ENCODE measurements around the gene ZNF213.

Gene ZNF213

GRCh38 chr16:3088925-3089716, 45.7 kb upstream of the ZNF213 start:
- TF ChIP-seq CTCF (IDR thresholded peaks at IDR 0.05) (peak; percentile 66), ZFX (IDR thresholded peaks at IDR 0.05; ENCODE audit: borderline replicate concordance) (no peak)
- peak overlapping the region; percentile 58 for H3K27ac ChIP-seq

- no peak for TF ChIP-seq ZFX (IDR thresholded peaks at IDR 0.05; ENCODE audit: borderline replicate concordance)
- TF ChIP-seq CTCF (IDR thresholded peaks at IDR 0.05): no peak; the same call in 1 of the 2 replicates
- peak overlapping the region; percentile 58 for H3K27ac ChIP-seq
Observed at GRCh38 chr16:3089717-3090592, 44.9 kb upstream of the ZNF213 start.

- H3K27ac ChIP-seq: no peak overlapping the region
- TF ChIP-seq ZFX (IDR thresholded peaks at IDR 0.05; ENCODE audit: borderline replicate concordance): no peak
- no peak for TF ChIP-seq CTCF (IDR thresholded peaks at IDR 0.05)
Observed at GRCh38 chr16:3091551-3091950, 43.3 kb upstream of the ZNF213 start.

GRCh38 chr16:3092501-3092941, 42.3 kb upstream of the ZNF213 start:
- TF ChIP-seq ZFX (IDR thresholded peaks at IDR 0.05; ENCODE audit: borderline replicate concordance): no peak

GRCh38 chr16:3094289-3095027, 40.4 kb upstream of the ZNF213 start:
- H3K27ac ChIP-seq: no peak overlapping the region

More at GRCh38 chr16:3092501-3092941, 42.3 kb upstream of the ZNF213 start:
- H3K27ac ChIP-seq: no peak overlapping the region

GRCh38 chr16:3095869-3096268, 39.0 kb upstream of the ZNF213 start:
- no peak overlapping the region for H3K27ac ChIP-seq
- TF ChIP-seq ZFX (IDR thresholded peaks at IDR 0.05; ENCODE audit: borderline replicate concordance) (no peak), CTCF (IDR thresholded peaks at IDR 0.05) (peak; percentile 23; the same call in 1 of the 2 replicates)

More at GRCh38 chr16:3094289-3095027, 40.4 kb upstream of the ZNF213 start:
- TF ChIP-seq CTCF (IDR thresholded peaks at IDR 0.05) (peak; percentile 77), ZFX (IDR thresholded peaks at IDR 0.05; ENCODE audit: borderline replicate concordance) (no peak)

GRCh38 chr16:3096362-3096761, 38.5 kb upstream of the ZNF213 start:
- no peak overlapping the region for H3K27ac ChIP-seq
- TF ChIP-seq CTCF (IDR thresholded peaks at IDR 0.05): no peak
- TF ChIP-seq ZFX (IDR thresholded peaks at IDR 0.05; ENCODE audit: borderline replicate concordance): no peak

All from 22Rv1 (cell line).